Measurements from ENCODE around the gene CFAP20DC.
"Not testable (repeated sequence)": the region's sequence is repeated elsewhere in the genome, so short reads cannot be mapped to it uniquely, and the experiment has no call there.

CFAP20DC gene

DNA sequence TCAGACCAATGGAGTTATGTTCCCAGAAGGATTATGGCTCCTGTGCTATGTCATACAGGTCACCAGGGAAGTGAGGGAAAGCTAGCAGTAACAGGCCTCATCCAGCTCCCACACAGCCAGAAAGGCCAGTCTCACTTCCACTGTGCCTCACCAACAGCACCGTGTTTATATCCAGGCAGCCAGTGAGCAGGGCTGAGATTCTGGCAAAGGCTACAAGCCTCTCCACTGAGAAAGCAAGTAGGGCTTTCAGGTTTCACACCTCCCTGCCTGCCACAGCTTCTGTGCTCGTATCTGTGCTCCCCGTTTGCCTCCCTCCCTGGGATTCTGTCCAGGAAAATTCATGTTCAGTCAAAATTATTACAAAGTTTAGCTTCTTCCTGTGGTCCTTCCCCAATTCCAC, 14.9 kb upstream of the CFAP20DC start:
- H3K4me3 ChIP-seq (ENCODE audit: low read depth, low read length), result no peak overlapping the region
- no peak for DNase-seq (ENCODE audit: low read depth)
- TF ChIP-seq, protein P1, sequence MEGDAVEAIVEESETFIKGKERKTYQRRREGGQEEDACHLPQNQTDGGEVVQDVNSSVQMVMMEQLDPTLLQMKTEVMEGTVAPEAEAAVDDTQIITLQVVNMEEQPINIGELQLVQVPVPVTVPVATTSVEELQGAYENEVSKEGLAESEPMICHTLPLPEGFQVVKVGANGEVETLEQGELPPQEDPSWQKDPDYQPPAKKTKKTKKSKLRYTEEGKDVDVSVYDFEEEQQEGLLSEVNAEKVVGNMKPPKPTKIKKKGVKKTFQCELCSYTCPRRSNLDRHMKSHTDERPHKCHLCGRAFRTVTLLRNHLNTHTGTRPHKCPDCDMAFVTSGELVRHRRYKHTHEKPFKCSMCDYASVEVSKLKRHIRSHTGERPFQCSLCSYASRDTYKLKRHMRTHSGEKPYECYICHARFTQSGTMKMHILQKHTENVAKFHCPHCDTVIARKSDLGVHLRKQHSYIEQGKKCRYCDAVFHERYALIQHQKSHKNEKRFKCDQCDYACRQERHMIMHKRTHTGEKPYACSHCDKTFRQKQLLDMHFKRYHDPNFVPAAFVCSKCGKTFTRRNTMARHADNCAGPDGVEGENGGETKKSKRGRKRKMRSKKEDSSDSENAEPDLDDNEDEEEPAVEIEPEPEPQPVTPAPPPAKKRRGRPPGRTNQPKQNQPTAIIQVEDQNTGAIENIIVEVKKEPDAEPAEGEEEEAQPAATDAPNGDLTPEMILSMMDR (IDR thresholded peaks at IDR 0.05; ENCODE audit: control insufficient read depth, extremely low read depth, insufficient read depth), result no peak

DNA sequence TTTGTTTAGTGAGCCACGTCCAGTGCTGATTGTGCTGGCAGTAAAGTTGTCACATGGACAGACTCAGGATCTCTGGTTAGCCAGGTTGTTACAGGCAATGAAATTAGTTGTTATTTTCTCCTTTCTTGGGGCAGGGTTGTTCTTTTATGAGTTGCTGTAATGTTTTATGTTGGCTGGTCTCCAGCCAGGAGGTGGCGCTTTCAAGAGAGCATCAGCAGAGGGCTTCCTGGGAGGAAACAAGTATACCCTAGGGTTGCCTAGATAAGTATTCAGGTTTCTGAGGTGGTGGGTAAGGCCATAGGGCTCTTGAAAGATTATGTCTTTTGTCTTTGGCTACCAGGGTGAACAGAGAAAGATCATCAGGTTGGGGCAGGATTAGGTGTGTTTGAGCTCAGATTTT, 14.5 kb upstream of the CFAP20DC start:
- no peak overlapping the region for H3K4me3 ChIP-seq (ENCODE audit: low read depth, low read length)
- no peak for DNase-seq (ENCODE audit: low read depth)
- TF ChIP-seq, protein P1 (IDR thresholded peaks at IDR 0.05; ENCODE audit: control insufficient read depth, extremely low read depth, insufficient read depth), result no peak

DNA sequence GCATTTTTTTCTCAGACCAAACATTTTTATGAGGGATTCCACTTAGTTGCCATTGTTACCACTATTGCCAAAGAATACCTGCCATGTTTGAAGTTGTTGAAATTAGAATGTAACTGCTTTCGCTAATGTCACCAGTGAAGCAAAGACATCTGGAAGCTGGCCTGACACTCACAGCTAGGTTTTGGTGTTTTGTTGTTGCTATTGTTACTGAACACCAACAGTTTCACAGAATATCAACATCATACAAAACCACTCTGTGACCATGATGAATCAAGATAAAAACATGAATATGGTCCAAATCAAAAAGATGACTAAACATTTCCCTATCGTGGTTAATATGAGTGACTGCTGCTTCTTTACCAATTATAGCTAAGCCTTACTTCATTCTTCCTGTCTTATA, 6.9 kb upstream of the CFAP20DC start:
- no peak for DNase-seq (ENCODE audit: low read depth)
- TF ChIP-seq, protein P1 (IDR thresholded peaks at IDR 0.05; ENCODE audit: control insufficient read depth, extremely low read depth, insufficient read depth), result no peak
- H3K4me3 ChIP-seq (ENCODE audit: low read depth, low read length), result no peak overlapping the region

DNA sequence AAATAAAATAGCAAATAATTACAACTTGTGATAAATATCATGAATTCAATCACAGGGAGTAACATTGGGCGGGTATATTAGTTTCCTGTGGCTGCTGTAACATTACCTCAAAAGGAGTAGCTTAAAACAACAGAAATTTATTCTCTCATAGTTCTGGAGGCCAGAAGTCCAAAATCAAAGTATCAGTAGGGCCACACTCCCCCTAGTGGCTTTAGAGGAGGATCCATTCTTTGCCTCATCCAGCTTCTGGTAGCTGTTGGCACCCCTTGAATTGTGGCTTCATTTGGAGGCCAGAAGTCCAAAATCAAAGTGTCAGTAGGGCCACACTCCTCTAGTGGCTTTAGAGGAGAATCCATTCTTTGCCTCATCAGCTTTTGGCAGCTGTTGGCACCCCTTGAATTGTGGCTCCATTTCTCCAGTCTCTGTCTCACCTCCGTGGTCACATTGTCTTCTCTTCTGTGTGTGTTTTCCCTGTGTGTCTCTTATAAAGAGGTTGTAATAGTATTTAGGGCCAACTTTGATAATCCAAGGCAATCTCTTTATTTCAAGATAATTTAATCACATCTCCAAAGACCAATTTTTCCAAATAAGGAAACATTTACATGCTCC, 3.1 kb upstream of the CFAP20DC start:
- no peak overlapping the region for H3K4me3 ChIP-seq (ENCODE audit: low read depth, low read length)
- TF ChIP-seq, protein P1 (IDR thresholded peaks at IDR 0.05; ENCODE audit: control insufficient read depth, extremely low read depth, insufficient read depth), result peak; percentile 72
- no peak for DNase-seq (ENCODE audit: low read depth)

DNA sequence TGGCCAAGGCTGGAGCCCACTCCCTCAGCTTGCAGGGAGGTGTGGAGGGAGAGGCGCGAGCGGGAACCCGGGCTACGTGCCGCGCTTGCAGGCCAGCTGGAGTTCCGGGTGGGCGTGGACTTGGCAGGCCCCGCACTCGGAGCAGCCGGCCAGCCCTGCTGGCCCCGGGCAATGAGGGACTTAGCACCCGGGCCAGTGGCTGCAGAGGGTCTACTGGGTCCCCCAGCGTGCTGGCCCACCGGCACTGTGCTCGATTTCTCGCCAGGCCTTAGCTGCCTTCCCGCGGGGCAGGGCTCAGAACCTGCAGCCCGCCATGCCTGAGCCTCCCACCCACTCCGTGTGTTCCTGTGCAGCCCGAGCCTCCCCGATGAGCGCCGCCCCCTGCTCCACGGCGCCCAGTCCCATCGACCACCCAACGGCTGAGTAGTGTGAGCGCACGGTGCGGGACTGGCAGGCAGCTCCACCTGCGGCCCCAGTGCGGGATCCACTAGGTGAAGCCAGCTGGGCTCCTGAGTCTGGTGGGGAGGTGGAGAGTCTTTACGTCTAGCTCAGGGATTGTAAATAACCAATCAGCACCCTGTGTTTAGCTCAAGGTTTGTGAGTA, 1.1 kb upstream of the CFAP20DC start:
- not testable (repeated sequence) for DNase-seq (ENCODE audit: low read depth); H3K4me3 ChIP-seq (ENCODE audit: low read depth, low read length)

DNA sequence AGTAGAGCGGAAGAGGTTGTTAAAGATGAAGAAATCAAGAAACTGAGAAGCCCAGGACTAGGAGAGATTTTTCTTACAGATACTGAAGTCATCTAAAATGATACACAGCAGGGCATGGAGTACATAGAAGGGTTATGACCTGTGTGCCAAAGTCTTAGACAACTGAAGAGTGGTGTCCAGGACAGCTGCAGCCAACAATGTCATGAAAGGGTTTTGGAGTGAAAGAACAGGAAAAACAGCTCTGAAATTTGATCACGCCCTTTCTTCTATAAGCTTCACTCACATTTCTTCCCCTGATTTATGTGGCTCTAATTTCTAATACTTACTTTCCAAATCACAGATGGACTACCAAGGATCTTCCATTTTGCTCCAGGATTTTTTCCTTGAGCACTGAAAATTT, 3.0 kb downstream of the CFAP20DC start:
- no peak overlapping the region for H3K4me3 ChIP-seq (ENCODE audit: low read depth, low read length)
- TF ChIP-seq, protein P1 (IDR thresholded peaks at IDR 0.05; ENCODE audit: control insufficient read depth, extremely low read depth, insufficient read depth), result no peak
- DNase-seq (ENCODE audit: low read depth), result peak; percentile 13

DNA sequence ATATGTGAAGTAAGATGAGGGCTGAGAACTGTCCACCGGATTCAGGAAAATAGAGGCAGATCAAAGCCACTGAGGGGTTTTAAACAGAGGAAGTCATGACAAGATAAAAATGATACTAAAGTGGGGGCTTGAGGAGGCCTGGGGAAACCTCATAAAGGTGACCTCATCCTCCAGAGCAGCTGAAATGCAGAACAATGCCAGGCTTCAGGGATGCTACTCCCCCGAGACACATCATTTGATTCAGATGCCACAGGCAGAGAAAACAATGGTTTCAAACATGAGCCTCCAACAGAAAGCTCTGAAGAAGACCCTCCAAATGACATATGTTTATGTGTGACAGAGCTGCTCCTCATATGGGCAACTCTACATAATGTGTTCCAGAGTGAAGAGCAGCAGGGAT, 6.4 kb downstream of the CFAP20DC start:
- TF ChIP-seq, protein P1 (IDR thresholded peaks at IDR 0.05; ENCODE audit: control insufficient read depth, extremely low read depth, insufficient read depth), result no peak

More for the DNA sequence above, 6.4 kb downstream of the CFAP20DC start:
- H3K4me3 ChIP-seq (ENCODE audit: low read depth, low read length), result no peak overlapping the region
- no peak for DNase-seq (ENCODE audit: low read depth)

All from LNCaP clone FGC (cell line).